Endodermal cell (in vitro differentiated cells): ENCODE data around the gene LRRC27. TPM values are rescaled to one million over a fixed set of nuclear protein-coding genes. Genes with fewer than 3 reads are reported as not detected.

ENCODE experiments used
- DNase-seq: peaks from one replicate; pipeline ENCODE4 v3.0.0-alpha.2; 2017
- H3K27ac ChIP-seq: 2 replicates; pipeline ENCODE4 v1.5.1; 2013; ENCODE audit warnings: mild to moderate bottlenecking, low read depth, low read length, moderate library complexity
- H3K27me3 ChIP-seq: 2 replicates; pipeline ENCODE4 v1.6.1; 2013; ENCODE audit warnings: mild to moderate bottlenecking, low read length, moderate library complexity; ENCODE audit not compliant: insufficient read depth, control insufficient read depth, poor library complexity, severe bottlenecking
- H3K36me3 ChIP-seq: 2 replicates; pipeline ENCODE4 v1.7.0; 2013; ENCODE audit warnings: mild to moderate bottlenecking, low read length, moderate library complexity; ENCODE audit not compliant: control insufficient read depth, insufficient read depth
- H3K4me1 ChIP-seq: one replicate; pipeline ENCODE4 v1.7.0; 2013; ENCODE audit warnings: low read length; ENCODE audit not compliant: control insufficient read depth, insufficient read depth
- H3K4me3 ChIP-seq: 2 replicates; pipeline ENCODE4 v1.5.1; 2013; ENCODE audit warnings: mild to moderate bottlenecking, low read length, moderate library complexity
- H3K9ac ChIP-seq: 2 replicates; pipeline ENCODE4 v1.6.1; 2013; ENCODE audit warnings: mild to moderate bottlenecking, low read length, moderate library complexity; ENCODE audit not compliant: poor library complexity, severe bottlenecking; ENCODE audit errors: extremely low read depth
- H3K9me3 ChIP-seq: 2 replicates; pipeline ENCODE4 v1.6.1; 2013; ENCODE audit warnings: mild to moderate bottlenecking, low read length, moderate library complexity; ENCODE audit not compliant: control insufficient read depth
- H3K27ac Mint-ChIP-seq: 2 replicates; pipeline ENCODE4 v1.8.0; 2020; ENCODE audit warnings: mixed read lengths
- H3K27me3 Mint-ChIP-seq: 2 replicates; pipeline ENCODE4 v1.8.0; 2021; ENCODE audit warnings: mild to moderate bottlenecking, mixed read lengths; ENCODE audit not compliant: insufficient read depth
- H3K36me3 Mint-ChIP-seq: 2 replicates; pipeline ENCODE4 v1.8.0; 2020; ENCODE audit warnings: low read depth, mixed read lengths
- H3K4me1 Mint-ChIP-seq: 2 replicates; pipeline ENCODE4 v1.8.0; 2020; ENCODE audit warnings: mixed read lengths
- H3K4me3 Mint-ChIP-seq: 2 replicates; pipeline ENCODE4 v1.8.0; 2020; ENCODE audit warnings: mild to moderate bottlenecking, moderate library complexity, mixed read lengths
- H3K9me3 Mint-ChIP-seq: 2 replicates; pipeline ENCODE4 v1.8.0; 2020; ENCODE audit warnings: mild to moderate bottlenecking, mixed read lengths
- CTCF ChIP-seq: fragments of 200-600 bp; sonication (generic); conservative IDR thresholded peaks from 2 replicates; pipeline ENCODE4 v1.5.0; 2021; ENCODE audit warnings: antibody characterized with exemption, mild to moderate bottlenecking
- WGBS, 2 experiments: methylation state at CpG; one replicate each; pipeline versions ENCODE4 v1.1.5 to v1.1.7; 2013; ENCODE audit warnings: missing lambda C conversion rate in 2 of 2, mixed read lengths in 1 of 2; ENCODE audit not compliant: insufficient coverage in 1 of 2, insufficient read length in 1 of 2; 5-methylcytosine and 5-hydroxymethylcytosine counted together
- total RNA-seq, 2 donors: library from RNA; stranded (reverse); fragmentation: NEBNext Ultra II Directional in 1 of 2; extraction: Animal tissue kit (Norgen Biotek cat#: 25700) in 1 of 2; gene quantifications; 2 replicates in 1 of 2; 3 replicates in 1 of 2; pipeline ENCODE4 v1.2.1, GENCODE V29; 2021

LRRC27 gene
- total RNA-seq, 2 donors from 2014 or later: 10.3 to 14.6 TPM

- TF ChIP-seq CTCF: no peak
- no peak overlapping the region for H3K27ac Mint-ChIP-seq
- no peaks in the 10 kb centered on the region for H3K4me1 ChIP-seq
- H3K36me3 ChIP-seq: no peaks in the 10 kb centered on the region
- H3K27me3 Mint-ChIP-seq: no peaks in the 10 kb centered on the region
- H3K4me1 Mint-ChIP-seq: no peaks in the 10 kb centered on the region
- no peak overlapping the region for H3K4me3 Mint-ChIP-seq
- H3K9ac ChIP-seq: no peak overlapping the region
- no peak overlapping the region for H3K4me3 ChIP-seq
- H3K36me3 Mint-ChIP-seq: peaks cover 8% of the 10 kb centered on the region
- H3K9me3 ChIP-seq: no peaks in the 10 kb centered on the region
- WGBS, 2 experiments: 88 to 95% methylated on average over 16 to 17 of the region's 17 CpGs
- no peak for DNase-seq
- H3K9me3 Mint-ChIP-seq: peaks cover 8% of the 10 kb centered on the region
- H3K27me3 ChIP-seq: no peaks in the 10 kb centered on the region
- no peak overlapping the region for H3K27ac ChIP-seq
These were observed 23.3 kb downstream of the LRRC27 start for GRCh38 chr10:132355297-132355696.

GRCh38 chr10:132355754-132356153, 23.8 kb downstream of the LRRC27 start:
- H3K36me3 Mint-ChIP-seq: peaks cover 8% of the 10 kb centered on the region
- Histone ChIP-seq H3K9ac (no peak overlapping the region), H3K9me3 (no peaks in the 10 kb centered on the region), H3K27ac (no peak overlapping the region), H3K4me3 (no peak overlapping the region), H3K4me1 (no peaks in the 10 kb centered on the region), H3K27me3 (no peaks in the 10 kb centered on the region), H3K36me3 (no peaks in the 10 kb centered on the region)
- H3K27ac Mint-ChIP-seq: no peak overlapping the region
- no peaks in the 10 kb centered on the region for H3K4me1 Mint-ChIP-seq
- H3K9me3 Mint-ChIP-seq: peaks cover 8% of the 10 kb centered on the region
- H3K4me3 Mint-ChIP-seq: no peak overlapping the region
- no peaks in the 10 kb centered on the region for H3K27me3 Mint-ChIP-seq
- 93% methylated on average over 13 of the region's 13 CpGs; no CpG with 5 or more reads in 1 of the 2 experiments for WGBS, 2 experiments
- TF ChIP-seq CTCF: no peak
- DNase-seq: no peak

GRCh38 chr10:132356621-132357195, 24.7 kb downstream of the LRRC27 start:
- Histone ChIP-seq H3K27ac (no peak overlapping the region), H3K9ac (no peak overlapping the region), H3K4me3 (no peak overlapping the region), H3K4me1 (no peaks in the 10 kb centered on the region), H3K27me3 (no peaks in the 10 kb centered on the region), H3K9me3 (no peaks in the 10 kb centered on the region), H3K36me3 (no peaks in the 10 kb centered on the region)
- Mint-ChIP-seq H3K36me3 (peaks cover 5% of the 10 kb centered on the region), H3K27me3 (no peaks in the 10 kb centered on the region), H3K4me3 (no peak overlapping the region), H3K4me1 (no peaks in the 10 kb centered on the region), H3K27ac (no peak overlapping the region), H3K9me3 (peaks cover 8% of the 10 kb centered on the region)
- DNase-seq: no peak
- WGBS, 2 experiments: 93 to 94% methylated on average over 12 of the region's 12 CpGs
- no peak for TF ChIP-seq CTCF
